Measurements from ENCODE around the gene MARCHF10. TPM values are rescaled to one million over a fixed set of nuclear protein-coding genes. Genes with fewer than 3 reads are reported as not detected.

The MARCHF10 gene
- total RNA-seq, 1 donor from 2014 or later: 1.3 TPM

DNA sequence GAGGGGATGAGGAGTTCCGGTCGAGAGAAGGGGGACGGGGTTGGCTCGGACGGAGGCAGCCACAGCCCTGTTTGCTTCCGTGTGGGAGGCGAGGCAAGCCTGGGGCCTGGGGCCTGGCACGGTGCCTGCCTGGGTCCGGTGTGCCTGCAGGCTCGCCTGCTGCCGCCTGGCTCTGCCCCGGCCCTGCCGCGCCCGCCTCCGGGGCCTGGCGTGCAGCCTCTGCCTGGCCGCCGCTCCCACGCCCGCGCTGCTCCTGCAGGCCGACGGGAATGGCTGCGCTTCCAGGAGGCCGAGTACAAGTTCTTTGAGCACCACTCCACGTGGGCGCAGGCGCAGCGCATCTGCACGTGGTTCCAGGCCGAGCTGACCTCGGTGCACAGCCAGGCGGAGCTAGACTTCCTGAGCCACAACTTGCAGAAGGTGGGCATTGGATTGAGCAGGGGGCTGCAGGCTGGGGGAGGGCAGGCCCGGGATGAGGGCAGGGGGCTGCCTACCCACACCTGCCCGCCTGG, 127.5 kb downstream of the MARCHF10 start:
- no peak overlapping the region for H3K4me3 ChIP-seq (ENCODE audit: low read depth, low read length)
- no peak for DNase-seq (ENCODE audit: low read depth)
- no peak for TF ChIP-seq CTCF (IDR thresholded peaks at IDR 0.05; ENCODE audit: insufficient read depth, low read length, poor library complexity, severe bottlenecking)
- no peaks in the 10 kb centered on the region for H3K27me3 ChIP-seq (ENCODE audit: control insufficient read depth, insufficient read depth, low read length)
- H3K36me3 ChIP-seq (ENCODE audit: control insufficient read depth, insufficient read depth, low read length): peaks cover 4% of the 10 kb centered on the region

DNA sequence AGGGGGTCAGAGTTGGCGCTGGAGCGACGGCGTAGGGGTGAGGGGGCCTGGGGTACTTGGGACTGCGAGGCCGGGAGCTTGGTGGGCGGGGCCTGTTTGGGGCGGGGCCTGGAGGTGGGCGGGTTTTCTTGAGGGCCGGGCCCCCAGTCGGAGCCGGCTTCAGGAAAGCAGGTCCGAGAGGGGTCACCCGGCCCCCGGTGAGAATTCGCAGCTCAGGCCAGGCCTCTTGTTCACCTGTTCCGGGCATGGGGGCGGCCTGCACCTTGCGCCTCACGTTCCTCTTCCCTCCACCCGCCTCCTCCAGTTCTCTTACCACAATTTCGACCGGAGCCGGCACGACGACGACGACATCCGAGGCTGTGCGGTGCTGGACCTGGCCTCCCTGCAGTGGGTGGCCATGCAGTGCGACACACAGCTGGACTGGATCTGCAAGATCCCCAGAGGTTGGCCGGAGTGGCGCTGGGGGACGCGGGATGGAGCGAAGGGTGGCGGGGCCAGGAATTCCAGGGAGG, 128.2 kb downstream of the MARCHF10 start:
- Histone ChIP-seq H3K36me3 (ENCODE audit: control insufficient read depth, insufficient read depth, low read length) (peaks cover 4% of the 10 kb centered on the region), H3K27me3 (ENCODE audit: control insufficient read depth, insufficient read depth, low read length) (no peaks in the 10 kb centered on the region), H3K4me3 (ENCODE audit: low read depth, low read length) (no peak overlapping the region)
- no peak for DNase-seq (ENCODE audit: low read depth)
- TF ChIP-seq CTCF (IDR thresholded peaks at IDR 0.05; ENCODE audit: insufficient read depth, low read length, poor library complexity, severe bottlenecking): no peak

- DNase-seq (ENCODE audit: low read depth): no peak
- Histone ChIP-seq H3K36me3 (ENCODE audit: control insufficient read depth, insufficient read depth, low read length) (peaks cover 4% of the 10 kb centered on the region), H3K4me3 (ENCODE audit: low read depth, low read length) (no peak overlapping the region), H3K27me3 (ENCODE audit: control insufficient read depth, insufficient read depth, low read length) (no peaks in the 10 kb centered on the region)
- no peak for TF ChIP-seq CTCF (IDR thresholded peaks at IDR 0.05; ENCODE audit: insufficient read depth, low read length, poor library complexity, severe bottlenecking)
These were observed 129.7 kb downstream of the MARCHF10 start for GRCh38 chr17:62678214-62678919.

- Histone ChIP-seq H3K4me3 (ENCODE audit: low read depth, low read length) (no peak overlapping the region), H3K36me3 (ENCODE audit: control insufficient read depth, insufficient read depth, low read length) (peaks cover 3% of the 10 kb centered on the region), H3K27me3 (ENCODE audit: control insufficient read depth, insufficient read depth, low read length) (no peaks in the 10 kb centered on the region)
- no peak for TF ChIP-seq CTCF (IDR thresholded peaks at IDR 0.05; ENCODE audit: insufficient read depth, low read length, poor library complexity, severe bottlenecking)
- DNase-seq (ENCODE audit: low read depth): no peak
These were observed 131.0 kb downstream of the MARCHF10 start for GRCh38 chr17:62676952-62677596.

DNA sequence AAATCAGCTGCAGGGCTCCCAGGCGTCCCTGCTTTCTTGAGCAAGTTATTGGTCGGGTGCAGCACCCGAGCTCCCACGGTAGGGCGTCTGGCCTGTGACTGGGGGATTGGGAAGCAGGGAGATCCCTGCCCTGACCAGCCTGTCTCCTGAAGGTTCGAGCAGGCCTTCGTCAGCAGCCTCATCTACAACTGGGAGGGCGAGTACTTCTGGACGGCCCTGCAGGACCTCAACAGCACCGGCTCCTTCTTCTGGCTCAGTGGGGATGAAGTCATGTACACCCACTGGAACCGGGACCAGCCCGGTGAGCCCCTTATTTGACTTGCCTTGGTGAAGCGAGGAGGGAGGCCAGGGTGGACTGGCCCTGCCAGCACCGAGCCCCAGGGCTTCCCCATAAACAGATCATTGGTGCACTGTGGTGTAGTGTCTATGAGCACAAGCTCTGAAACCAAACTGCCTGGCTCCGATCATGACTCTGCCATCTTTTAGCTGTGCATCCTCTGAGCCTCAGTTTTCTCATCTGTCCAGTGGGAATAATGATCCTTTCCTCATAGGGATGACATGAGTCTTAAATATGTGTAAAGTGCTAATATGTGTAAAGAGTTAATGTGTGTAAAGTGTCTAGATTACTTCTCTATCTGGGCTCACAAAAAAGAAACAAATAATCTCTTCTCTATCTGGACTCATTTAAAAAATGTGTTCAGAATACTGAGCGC, 131.7 kb downstream of the MARCHF10 start:
- peaks cover 3% of the 10 kb centered on the region for H3K36me3 ChIP-seq (ENCODE audit: control insufficient read depth, insufficient read depth, low read length)
- H3K27me3 ChIP-seq (ENCODE audit: control insufficient read depth, insufficient read depth, low read length): no peaks in the 10 kb centered on the region
- no peak for DNase-seq (ENCODE audit: low read depth)
- TF ChIP-seq CTCF (IDR thresholded peaks at IDR 0.05; ENCODE audit: insufficient read depth, low read length, poor library complexity, severe bottlenecking): no peak
- no peak overlapping the region for H3K4me3 ChIP-seq (ENCODE audit: low read depth, low read length)

Measured in kidney epithelial cell (primary cell).